ENCODE results near the gene MNT. TPM values are rescaled to one million over a fixed set of nuclear protein-coding genes. Genes with fewer than 3 reads are reported as not detected.

Gene MNT
- total RNA-seq, 3 donors from 2014 or later (not counting 1 experiment from before 2014, with no cell fraction given), result 72.3 to 108 (median 77.6) TPM

DNA sequence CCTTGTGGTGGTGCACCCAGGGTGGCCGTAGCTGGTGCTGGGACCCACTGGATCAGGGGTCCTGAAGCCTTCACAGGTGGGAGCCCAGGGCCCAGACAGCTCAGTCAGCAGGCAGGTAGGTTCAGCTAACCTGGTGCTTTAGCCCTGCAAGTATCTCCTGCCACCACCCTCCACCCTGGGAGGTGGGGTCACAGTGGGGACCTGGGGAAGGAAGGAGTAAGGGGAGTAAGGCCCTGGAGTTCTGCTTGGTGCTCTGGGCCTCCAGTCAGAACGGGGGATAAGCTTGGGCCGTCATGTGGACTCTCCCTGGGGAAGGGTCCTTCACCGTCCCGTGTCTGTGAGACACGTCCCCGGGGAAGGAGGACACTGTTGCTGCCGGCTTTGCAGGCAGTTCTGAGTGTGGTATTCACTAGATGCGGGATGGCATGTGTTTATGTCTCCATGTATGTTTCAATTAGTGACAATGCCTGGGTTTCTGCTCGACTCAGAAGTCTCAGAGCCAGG, 42.9 kb downstream of the MNT start:
- Mint-ChIP-seq H3K9me3 (no peaks in the 10 kb centered on the region), H3K27me3 (ENCODE audit: low read depth in 2 of 2) (no peaks in the 10 kb centered on the region), H3K4me3 (no peak overlapping the region), H3K27ac (no peak overlapping the region), H3K36me3 (no peaks in the 10 kb centered on the region), H3K4me1 (peaks cover 13 to 15% of the 10 kb centered on the region in 2 donors)
- Histone ChIP-seq H3K27ac (ENCODE audit: low read length) (no peak overlapping the region), H3K9me3 (ENCODE audit: control insufficient read depth, insufficient read depth, low read length) (no peaks in the 10 kb centered on the region), H3K4me1 (ENCODE audit: control insufficient read depth, insufficient read depth, low read length) (peaks cover 14% of the 10 kb centered on the region), H3K27me3 (ENCODE audit: control insufficient read depth, insufficient read depth, low read length) (no peaks in the 10 kb centered on the region), H3K36me3 (ENCODE audit: control insufficient read depth, insufficient read depth, low read length) (peaks cover 3% of the 10 kb centered on the region), H3K4me3 (ENCODE audit: low read length) (no peak overlapping the region)
- TF ChIP-seq CTCF (IDR thresholded peaks at IDR 0.05), result no peak
- WGBS (ENCODE audit: insufficient coverage), result 97% methylated on average over 10 of the region's 10 CpGs
- ATAC-seq (no peak), DNase-seq (no peak)
- intact Hi-C loops (cut with micrococcal nuclease), result no loop called here

GRCh38 chr17:2357237-2357636, 43.6 kb downstream of the MNT start:
- no peak for ATAC-seq
- H3K27me3 Mint-ChIP-seq (ENCODE audit: low read depth in 2 of 2), result no peaks in the 10 kb centered on the region
- no peaks in the 10 kb centered on the region for H3K9me3 Mint-ChIP-seq
- intact Hi-C loops (cut with micrococcal nuclease), result no loop called here
- DNase-seq, result no peak
- H3K4me3 Mint-ChIP-seq, result no peak overlapping the region
- H3K27ac Mint-ChIP-seq, result no peak overlapping the region
- 96% methylated on average over 3 of the region's 4 CpGs for WGBS (ENCODE audit: insufficient coverage)
- peaks cover 13 to 18% of the 10 kb centered on the region in 2 donors for H3K4me1 Mint-ChIP-seq
- no peaks in the 10 kb centered on the region for H3K36me3 Mint-ChIP-seq
- H3K9me3 ChIP-seq (ENCODE audit: control insufficient read depth, insufficient read depth, low read length), result no peaks in the 10 kb centered on the region
- H3K27me3 ChIP-seq (ENCODE audit: control insufficient read depth, insufficient read depth, low read length), result no peaks in the 10 kb centered on the region
- TF ChIP-seq CTCF (IDR thresholded peaks at IDR 0.05), result no peak
- H3K4me1 ChIP-seq (ENCODE audit: control insufficient read depth, insufficient read depth, low read length), result peaks cover 16% of the 10 kb centered on the region
- H3K27ac ChIP-seq (ENCODE audit: low read length), result no peak overlapping the region
- no peak overlapping the region for H3K4me3 ChIP-seq (ENCODE audit: low read length)
- H3K36me3 ChIP-seq (ENCODE audit: control insufficient read depth, insufficient read depth, low read length), result peaks cover 3% of the 10 kb centered on the region

- no peak overlapping the region for H3K4me3 ChIP-seq (ENCODE audit: low read length)
- Mint-ChIP-seq H3K4me3 (no peak overlapping the region), H3K27me3 (ENCODE audit: low read depth in 2 of 2) (no peaks in the 10 kb centered on the region), H3K27ac (no peak overlapping the region), H3K36me3 (no peaks in the 10 kb centered on the region), H3K4me1 (peaks cover 13 to 18% of the 10 kb centered on the region in 2 donors), H3K9me3 (no peaks in the 10 kb centered on the region)
- no peak for DNase-seq
- TF ChIP-seq CTCF (IDR thresholded peaks at IDR 0.05), result no peak
- 75% methylated on average over 4 of the region's 8 CpGs for WGBS (ENCODE audit: insufficient coverage)
- peaks cover 2% of the 10 kb centered on the region for H3K36me3 ChIP-seq (ENCODE audit: control insufficient read depth, insufficient read depth, low read length)
- no peak overlapping the region for H3K27ac ChIP-seq (ENCODE audit: low read length)
- H3K27me3 ChIP-seq (ENCODE audit: control insufficient read depth, insufficient read depth, low read length), result no peaks in the 10 kb centered on the region
- no peaks in the 10 kb centered on the region for H3K9me3 ChIP-seq (ENCODE audit: control insufficient read depth, insufficient read depth, low read length)
- H3K4me1 ChIP-seq (ENCODE audit: control insufficient read depth, insufficient read depth, low read length), result peaks cover 16% of the 10 kb centered on the region
- no peak for ATAC-seq
- intact Hi-C loops (cut with micrococcal nuclease), result no loop called here
Observed at GRCh38 chr17:2354311-2354710, 46.5 kb downstream of the MNT start.

- intact Hi-C loops (cut with micrococcal nuclease), result no loop called here
- Histone ChIP-seq H3K27ac (ENCODE audit: low read length) (no peak overlapping the region), H3K36me3 (ENCODE audit: control insufficient read depth, insufficient read depth, low read length) (no peaks in the 10 kb centered on the region), H3K4me1 (ENCODE audit: control insufficient read depth, insufficient read depth, low read length) (peaks cover 16% of the 10 kb centered on the region), H3K9me3 (ENCODE audit: control insufficient read depth, insufficient read depth, low read length) (no peaks in the 10 kb centered on the region), H3K4me3 (ENCODE audit: low read length) (no peak overlapping the region), H3K27me3 (ENCODE audit: control insufficient read depth, insufficient read depth, low read length) (no peaks in the 10 kb centered on the region)
- Mint-ChIP-seq H3K9me3 (no peaks in the 10 kb centered on the region), H3K4me3 (no peak overlapping the region), H3K36me3 (no peaks in the 10 kb centered on the region), H3K4me1 (peaks cover 13 to 18% of the 10 kb centered on the region in 2 donors), H3K27me3 (ENCODE audit: low read depth in 2 of 2) (no peaks in the 10 kb centered on the region), H3K27ac (no peak overlapping the region)
- WGBS (ENCODE audit: insufficient coverage), result 94% methylated on average over 6 of the region's 6 CpGs
- no peak for TF ChIP-seq CTCF (IDR thresholded peaks at IDR 0.05)
- ATAC-seq (no peak), DNase-seq (no peak)
Observed at GRCh38 chr17:2351269-2351668, 49.6 kb downstream of the MNT start.

Measured in natural killer cell (primary cell).